ENCODE measurements around the gene COPE.

The COPE gene

GRCh38 chr19:18865106-18865972 lies 53.8 kb downstream of the COPE start:
- no peak for DNase-seq

DNA sequence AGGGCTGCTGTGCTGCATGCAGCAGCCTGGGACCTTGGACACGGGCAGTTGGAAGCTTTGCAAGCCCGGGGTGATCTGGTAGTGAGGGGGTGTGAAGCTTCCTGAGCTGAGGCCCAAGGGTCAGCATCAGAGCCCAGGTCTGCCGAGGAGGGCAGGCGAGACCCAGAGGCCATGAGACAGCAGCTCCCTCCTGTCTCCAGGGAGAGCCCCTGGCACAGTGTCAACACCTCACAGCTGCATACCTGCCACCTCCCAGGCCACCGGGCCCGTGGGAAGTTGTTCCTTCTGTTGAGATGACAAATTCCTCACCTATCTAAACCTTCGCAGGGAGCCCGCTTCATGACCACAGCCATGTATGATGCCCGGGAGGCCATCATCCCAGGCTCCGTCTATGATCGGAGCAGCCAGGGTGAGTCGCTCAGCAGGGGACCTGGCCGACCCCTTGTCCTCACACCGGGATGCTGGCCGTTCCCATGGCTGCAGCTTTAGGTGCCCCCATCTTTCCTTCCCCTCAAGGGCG lies 55.3 kb downstream of the COPE start:
- DNase-seq, result no peak

DNA sequence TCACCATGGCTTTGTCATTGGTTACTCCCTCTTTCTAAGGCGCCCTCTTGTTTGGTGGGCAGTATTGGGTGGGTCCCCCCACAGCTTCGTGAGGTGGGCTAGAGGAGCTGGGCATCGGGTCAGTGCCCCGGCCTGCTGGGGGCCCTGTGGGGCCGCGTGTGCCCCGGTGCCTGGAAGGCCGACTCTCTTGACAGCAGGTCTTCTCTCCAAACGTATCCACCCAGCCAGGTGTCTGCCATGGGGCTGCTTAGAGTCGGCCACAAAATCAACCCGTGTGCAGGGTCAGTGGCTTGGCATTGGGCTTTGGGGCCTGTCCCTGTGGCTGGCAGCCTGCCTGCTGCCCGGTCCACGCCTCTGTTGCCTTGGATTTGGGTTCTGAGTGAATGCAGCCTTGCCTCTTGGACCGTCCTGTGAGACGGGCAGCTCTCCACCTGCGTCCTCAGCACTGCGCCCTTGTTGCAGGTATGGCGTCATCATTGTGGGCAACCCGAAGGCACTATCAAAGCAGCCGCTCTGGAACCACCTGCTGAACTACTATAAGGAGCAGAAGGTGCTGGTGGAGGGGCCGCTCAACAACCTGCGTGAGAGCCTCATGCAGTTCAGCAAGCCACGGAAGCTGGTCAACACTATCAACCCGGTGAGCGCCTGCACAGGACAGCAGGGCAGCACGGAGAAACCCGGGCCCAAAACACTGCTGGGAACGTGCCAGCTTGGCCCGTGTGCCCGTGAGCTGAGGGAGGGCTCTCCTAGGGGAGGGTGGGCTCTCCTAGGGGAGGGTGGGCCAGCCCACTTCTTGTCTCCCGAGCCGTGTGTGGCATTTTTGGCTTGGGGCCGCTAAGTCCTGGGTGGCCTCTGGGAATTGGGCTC lies 56.0 kb downstream of the COPE start:
- no peak for DNase-seq

GRCh38 chr19:18861917-18862316 lies 57.3 kb downstream of the COPE start:
- DNase-seq, result no peak

DNA sequence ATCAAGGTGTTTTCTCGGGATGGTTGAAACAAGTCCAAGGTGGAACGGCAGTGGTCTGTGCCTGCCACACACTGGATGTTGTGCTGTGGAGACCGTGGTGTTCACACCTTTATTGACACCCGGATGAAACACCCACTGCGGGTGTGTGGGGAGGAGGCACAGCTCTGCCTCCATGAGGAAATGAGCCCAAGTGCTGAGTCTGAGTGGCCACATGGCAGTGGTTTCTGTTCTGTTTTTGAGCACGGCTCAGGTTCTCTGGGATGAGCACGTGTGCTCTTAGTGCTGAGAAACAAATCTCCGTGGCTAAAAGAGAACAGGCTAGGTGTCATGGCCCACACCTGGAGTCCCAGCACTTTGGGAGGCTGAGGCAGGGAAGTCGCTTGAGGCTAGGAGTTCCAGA lies 58.0 kb downstream of the COPE start:
- no peak for DNase-seq

DNA sequence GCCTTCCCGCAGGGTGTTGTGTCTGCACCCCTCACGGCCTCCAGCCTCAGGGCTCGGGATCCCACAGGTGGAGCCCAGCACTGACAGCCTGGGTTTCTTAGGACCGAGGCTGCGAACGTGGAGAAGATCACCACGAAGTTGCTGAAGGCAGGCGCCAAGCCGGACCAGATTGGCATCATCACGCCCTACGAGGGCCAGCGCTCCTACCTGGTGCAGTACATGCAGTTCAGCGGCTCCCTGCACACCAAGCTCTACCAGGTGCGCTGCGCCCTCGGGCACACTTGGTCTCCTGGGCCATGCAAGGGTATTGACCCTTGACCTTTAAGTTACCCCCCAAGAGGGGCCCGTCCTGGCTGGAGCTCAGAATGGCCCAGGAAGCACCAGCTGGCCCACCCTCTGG lies 58.5 kb downstream of the COPE start:
- DNase-seq, result no peak

- no peak for DNase-seq
These were observed 58.9 kb downstream of the COPE start for GRCh38 chr19:18860302-18860700.

DNA sequence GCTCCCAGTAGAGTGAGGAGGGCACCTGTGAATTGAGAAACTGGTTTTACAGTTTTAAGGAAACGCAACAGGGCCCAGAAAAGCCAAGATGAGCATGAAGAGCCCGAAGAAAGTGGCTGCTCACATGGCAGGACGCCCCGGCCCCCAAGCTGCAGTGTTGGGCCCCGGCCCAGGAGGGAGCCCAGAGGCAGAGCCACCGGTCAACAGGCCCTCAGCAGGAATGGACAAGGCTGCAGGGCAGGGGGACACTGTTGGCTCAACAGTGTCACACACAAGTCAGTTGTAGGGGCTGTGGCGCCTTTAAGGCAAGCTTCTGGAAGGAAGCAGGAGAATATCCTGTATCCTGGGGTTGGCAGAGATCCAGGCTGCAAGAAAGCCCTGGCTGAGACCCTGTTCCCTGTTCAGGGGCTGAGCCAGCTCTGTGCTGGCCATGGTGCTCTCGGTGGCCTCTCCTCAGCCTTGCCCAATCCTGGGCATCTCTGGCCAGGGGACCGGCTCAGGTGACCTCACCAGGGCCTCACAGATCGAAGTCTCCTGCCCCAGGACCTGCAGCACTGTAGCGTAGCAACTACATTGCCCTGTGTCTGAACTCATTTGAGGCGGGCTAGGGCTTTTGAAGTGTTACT lies 59.4 kb downstream of the COPE start:
- DNase-seq, result no peak

DNA sequence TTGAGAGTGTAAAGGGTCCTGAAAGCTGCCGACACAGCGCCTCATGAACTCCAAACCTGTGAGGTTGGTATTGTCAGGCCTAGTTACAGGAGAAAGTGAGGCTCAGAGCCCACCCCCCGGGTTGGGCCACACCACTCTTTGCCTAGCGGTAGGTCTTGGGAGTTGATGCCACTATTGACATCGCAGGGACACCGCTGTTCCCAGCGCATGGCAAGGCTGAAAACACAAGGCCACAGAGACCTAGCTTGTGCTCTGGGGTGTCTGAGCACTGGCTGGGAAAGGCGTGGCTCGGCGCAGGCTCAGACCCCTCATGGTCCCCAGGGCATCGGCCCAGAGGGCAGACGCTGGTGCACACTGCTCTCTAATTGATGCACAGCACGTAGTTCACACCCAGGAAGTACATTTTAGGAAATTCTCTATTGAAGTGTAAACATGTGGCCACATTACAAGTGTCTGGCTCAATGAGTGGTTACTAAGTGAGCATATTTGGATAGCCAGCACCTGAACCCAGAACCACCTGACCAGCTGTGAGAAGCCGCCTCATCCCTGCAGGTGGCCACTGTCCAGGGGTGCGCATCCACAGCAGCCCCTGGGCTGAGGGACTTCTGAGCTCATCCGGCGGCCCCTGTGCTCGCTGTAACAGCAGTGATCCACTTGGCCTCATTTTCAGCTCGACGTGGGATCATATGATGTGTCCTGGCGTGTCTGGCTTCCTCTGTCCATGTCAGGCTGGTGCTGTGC lies 60.1 kb downstream of the COPE start:
- no peak for DNase-seq

DNA sequence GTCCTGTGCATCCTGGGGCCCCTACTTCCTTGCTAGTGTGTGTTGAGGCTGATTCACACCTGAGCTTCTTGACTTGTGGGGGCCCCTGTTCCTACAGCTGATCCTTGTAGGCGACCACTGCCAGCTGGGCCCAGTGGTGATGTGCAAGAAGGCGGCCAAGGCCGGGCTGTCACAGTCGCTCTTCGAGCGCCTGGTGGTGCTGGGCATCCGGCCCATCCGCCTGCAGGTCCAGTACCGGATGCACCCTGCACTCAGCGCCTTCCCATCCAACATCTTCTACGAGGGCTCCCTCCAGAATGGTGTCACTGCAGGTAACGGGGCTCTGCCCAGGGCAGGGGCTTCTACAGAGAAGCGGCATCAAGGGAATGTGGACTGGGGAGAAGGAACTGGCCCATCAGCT lies 62.0 kb downstream of the COPE start:
- no peak for DNase-seq

GRCh38 chr19:18856385-18857126 lies 62.6 kb downstream of the COPE start:
- DNase-seq, result no peak

DNA sequence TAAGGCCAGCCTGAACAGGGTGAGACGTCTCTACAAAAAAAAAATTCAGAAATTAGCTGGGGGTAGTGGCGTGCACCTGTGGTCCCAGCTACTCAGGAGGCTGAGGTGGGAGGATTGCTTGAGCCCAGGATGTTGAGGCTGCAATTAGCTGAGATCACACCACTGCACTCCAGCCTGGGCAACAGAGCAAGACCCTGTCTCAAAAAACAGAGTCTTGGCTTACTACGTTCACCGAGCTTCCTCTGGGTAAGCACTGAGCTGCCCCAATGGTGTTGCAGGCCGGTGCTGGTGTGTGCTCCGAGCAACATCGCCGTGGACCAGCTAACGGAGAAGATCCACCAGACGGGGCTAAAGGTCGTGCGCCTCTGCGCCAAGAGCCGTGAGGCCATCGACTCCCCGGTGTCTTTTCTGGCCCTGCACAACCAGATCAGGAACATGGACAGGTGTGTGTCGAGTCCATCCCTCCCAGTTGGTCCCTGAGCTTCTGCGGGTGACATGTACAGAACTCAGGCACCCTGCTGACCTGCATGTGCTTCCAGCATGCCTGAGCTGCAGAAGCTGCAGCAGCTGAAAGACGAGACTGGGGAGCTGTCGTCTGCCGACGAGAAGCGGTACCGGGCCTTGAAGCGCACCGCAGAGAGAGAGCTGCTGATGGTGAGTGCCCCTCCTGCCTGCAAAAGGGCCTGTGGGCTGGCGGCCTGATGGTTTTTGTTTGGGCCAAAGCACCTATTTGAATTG lies 63.4 kb downstream of the COPE start:
- no peak for DNase-seq

- DNase-seq, result no peak
These were observed 64.2 kb downstream of the COPE start for GRCh38 chr19:18854982-18855381.

GRCh38 chr19:18853755-18854427 lies 65.3 kb downstream of the COPE start:
- no peak for DNase-seq

GRCh38 chr19:18852648-18853047 lies 66.5 kb downstream of the COPE start:
- no peak for DNase-seq

- DNase-seq, result no peak
These were observed 67.4 kb downstream of the COPE start for GRCh38 chr19:18851673-18852325.

GRCh38 chr19:18850471-18851375 lies 68.5 kb downstream of the COPE start:
- no peak for DNase-seq

DNA sequence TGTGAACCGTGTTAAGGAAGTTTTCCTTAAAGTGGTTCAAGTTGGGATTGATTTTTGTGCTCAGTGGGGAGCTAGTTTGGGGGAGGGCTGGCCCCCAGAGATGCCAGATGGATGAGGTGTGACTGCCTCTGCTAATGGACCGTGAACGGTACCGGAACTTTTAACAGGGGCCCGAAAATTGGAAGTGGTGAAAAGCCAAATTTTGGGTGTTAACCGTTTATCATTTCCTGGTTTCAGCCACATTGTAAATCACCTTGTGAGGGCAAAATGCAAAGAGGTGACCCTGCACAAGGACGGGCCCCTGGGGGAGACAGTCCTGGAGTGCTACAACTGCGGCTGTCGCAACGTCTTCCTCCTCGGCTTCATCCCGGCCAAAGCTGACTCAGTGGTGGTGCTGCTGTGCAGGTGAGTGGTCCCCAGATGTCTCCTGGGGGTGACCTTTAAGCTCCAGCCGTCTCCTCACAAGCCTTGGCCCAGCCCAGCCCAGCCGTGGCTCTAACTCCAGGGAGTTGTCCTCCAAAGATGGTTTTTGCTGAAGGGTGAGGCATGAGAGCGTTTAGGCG lies 69.3 kb downstream of the COPE start:
- DNase-seq, result no peak
